SK-N-MC (cell line): ENCODE measurements around the gene RCBTB2.

Source experiments
- DNase-seq: peaks from one replicate; pipeline ENCODE4 v3.0.0-alpha.2; 2011; ENCODE audit warnings: low read depth, low spot score
- H3K27ac ChIP-seq: fragments of 200-600 bp; sonication (generic); 2 replicates; pipeline ENCODE4 v1.5.1; 2016; ENCODE audit warnings: mixed run types
- H3K36me3 ChIP-seq: fragments of 200-600 bp; sonication (generic); 2 replicates; pipeline ENCODE4 v1.6.1; 2017; ENCODE audit warnings: antibody characterized with exemption, low read length, mixed read lengths; ENCODE audit not compliant: insufficient read depth
- H3K4me3 ChIP-seq: fragments of 200-600 bp; sonication (generic); 2 replicates; pipeline ENCODE4 v1.5.1; 2016
- H3K9ac ChIP-seq: fragments of 200-600 bp; sonication (generic); 2 replicates; pipeline ENCODE4 v1.8.0; 2017; ENCODE audit warnings: mixed run types, mixed read lengths; ENCODE audit not compliant: insufficient read length
- H3K9me3 ChIP-seq: fragments of 200-600 bp; sonication (generic); 2 replicates; pipeline ENCODE4 v1.6.1; 2017; ENCODE audit warnings: low read depth, mild to moderate bottlenecking, antibody characterized with exemption, low read length, moderate library complexity, mixed read lengths
- EZH2 ChIP-seq: fragments of 200-600 bp; sonication (generic); IDR thresholded peaks from one replicate; pipeline ENCODE4 v1.6.1; 2017; ENCODE audit warnings: antibody characterized with exemption
- FOXP2 ChIP-seq: optimal IDR thresholded peaks from 2 replicates; pipeline ENCODE3; 2011; ENCODE audit warnings: mild to moderate bottlenecking, moderate library complexity; ENCODE audit not compliant: insufficient read depth; ENCODE audit errors: extremely low read length, control extremely low read depth
- POLR2AphosphoS5 ChIP-seq: IDR thresholded peaks from 2 replicates; pipeline ENCODE4 v1.6.1; 2012; ENCODE audit warnings: mild to moderate bottlenecking, low read depth, low read length, borderline replicate concordance

Gene RCBTB2

GRCh38 chr13:48536621-48537250 is 3.9 kb upstream of the RCBTB2 start:
- H3K9me3 ChIP-seq: no peaks in the 10 kb centered on the region
- no peak for TF ChIP-seq FOXP2
- TF ChIP-seq POLR2AphosphoS5: no peak
- TF ChIP-seq EZH2: no peak
- H3K4me3 ChIP-seq: no peak overlapping the region
- no peak overlapping the region for H3K9ac ChIP-seq
- H3K27ac ChIP-seq: no peak overlapping the region
- no peaks in the 10 kb centered on the region for H3K36me3 ChIP-seq
- no peak for DNase-seq

- H3K4me3 ChIP-seq: no peak overlapping the region
- TF ChIP-seq FOXP2 (no peak), POLR2AphosphoS5 (no peak), EZH2 (no peak)
- no peak overlapping the region for H3K27ac ChIP-seq
Observed at GRCh38 chr13:48535766-48536165, 2.9 kb upstream of the RCBTB2 start.

GRCh38 chr13:48534911-48535501 is 2.1 kb upstream of the RCBTB2 start:
- H3K27ac ChIP-seq: no peak overlapping the region
- H3K9ac ChIP-seq: no peak overlapping the region
- no peak for DNase-seq
- H3K9me3 ChIP-seq: no peaks in the 10 kb centered on the region
- no peak for TF ChIP-seq EZH2
- no peak for TF ChIP-seq POLR2AphosphoS5
- no peak for TF ChIP-seq FOXP2
- no peak overlapping the region for H3K4me3 ChIP-seq
- no peaks in the 10 kb centered on the region for H3K36me3 ChIP-seq

More at GRCh38 chr13:48535766-48536165, 2.9 kb upstream of the RCBTB2 start:
- H3K9ac ChIP-seq: no peak overlapping the region
- H3K36me3 ChIP-seq: no peaks in the 10 kb centered on the region
- no peaks in the 10 kb centered on the region for H3K9me3 ChIP-seq
- no peak for DNase-seq

GRCh38 chr13:48533961-48534600 is 1.2 kb upstream of the RCBTB2 start:
- Histone ChIP-seq H3K36me3 (no peaks in the 10 kb centered on the region), H3K27ac (no peak overlapping the region), H3K9me3 (no peaks in the 10 kb centered on the region), H3K9ac (no peak overlapping the region), H3K4me3 (no peak overlapping the region)
- no peak for DNase-seq
- TF ChIP-seq EZH2: no peak
- no peak for TF ChIP-seq FOXP2
- TF ChIP-seq POLR2AphosphoS5: no peak

- no peak overlapping the region for H3K27ac ChIP-seq
- peak overlapping the region; percentile 89 for H3K4me3 ChIP-seq
- H3K36me3 ChIP-seq: no peaks in the 10 kb centered on the region
- peak overlapping the region; percentile 54 for H3K9ac ChIP-seq
- no peaks in the 10 kb centered on the region for H3K9me3 ChIP-seq
- no peak for DNase-seq
- TF ChIP-seq FOXP2: no peak
- no peak for TF ChIP-seq POLR2AphosphoS5
- TF ChIP-seq EZH2: no peak
Observed at GRCh38 chr13:48532256-48532505, 699 bp downstream of the RCBTB2 start.

GRCh38 chr13:48531416-48532255 is 1.2 kb downstream of the RCBTB2 start:
- peak overlapping the region; percentile 89 for H3K4me3 ChIP-seq
- no peak for DNase-seq

GRCh38 chr13:48530833-48531232 is 2.0 kb downstream of the RCBTB2 start:
- Histone ChIP-seq H3K36me3 (no peaks in the 10 kb centered on the region), H3K9me3 (no peaks in the 10 kb centered on the region), H3K27ac (no peak overlapping the region), H3K4me3 (no peak overlapping the region), H3K9ac (no peak overlapping the region)
- TF ChIP-seq FOXP2: no peak
- TF ChIP-seq POLR2AphosphoS5: no peak
- TF ChIP-seq EZH2: no peak
- DNase-seq: no peak

More at GRCh38 chr13:48531416-48532255, 1.2 kb downstream of the RCBTB2 start:
- Histone ChIP-seq H3K36me3 (no peaks in the 10 kb centered on the region), H3K9ac (no peak overlapping the region), H3K27ac (no peak overlapping the region), H3K9me3 (no peaks in the 10 kb centered on the region)
- TF ChIP-seq POLR2AphosphoS5 (no peak), EZH2 (no peak), FOXP2 (no peak)

- H3K36me3 ChIP-seq: no peaks in the 10 kb centered on the region
- no peak overlapping the region for H3K27ac ChIP-seq
- no peak overlapping the region for H3K4me3 ChIP-seq
- TF ChIP-seq POLR2AphosphoS5 (no peak), FOXP2 (no peak), EZH2 (no peak)
- no peak for DNase-seq
- H3K9me3 ChIP-seq: no peaks in the 10 kb centered on the region
- H3K9ac ChIP-seq: no peak overlapping the region
Observed at GRCh38 chr13:48528720-48529119, 4.2 kb downstream of the RCBTB2 start.

GRCh38 chr13:48527955-48528354 is 4.9 kb downstream of the RCBTB2 start:
- Histone ChIP-seq H3K9me3 (no peaks in the 10 kb centered on the region), H3K27ac (no peak overlapping the region), H3K36me3 (no peaks in the 10 kb centered on the region), H3K4me3 (no peak overlapping the region), H3K9ac (no peak overlapping the region)
- no peak for DNase-seq
- no peak for TF ChIP-seq POLR2AphosphoS5
- no peak for TF ChIP-seq EZH2
- no peak for TF ChIP-seq FOXP2
